Psoas muscle (tissue), 8 donors: ENCODE data around the gene STAC3. TPM values are rescaled to one million over a fixed set of nuclear protein-coding genes. Genes with fewer than 3 reads are reported as not detected.

ENCODE experiments used
- ATAC-seq, 4 donors: fragments of 200-7000 bp; cut with Tn5 transposase; one replicate each; pipeline ENCODE4 v1.9.1; 2020; ENCODE audit warnings: moderate library complexity in 3 of 4, mild to moderate bottlenecking in 2 of 4
- DNase-seq, 2 donors: peaks; one replicate each; pipeline ENCODE4 v3.0.0-alpha.2; 2020
- H3K27ac ChIP-seq: fragments of 200-600 bp; one replicate; pipeline ENCODE4 v1.8.0; 2022
- H3K27me3 ChIP-seq, 3 donors: fragments of 200-600 bp in 1 of 3; one replicate each; pipeline versions ENCODE4 v1.6.1 to v1.8.0; 2013 to 2022; ENCODE audit warnings: low read length in 2 of 3, mild to moderate bottlenecking in 2 of 3, moderate library complexity in 1 of 3; ENCODE audit not compliant: insufficient read depth in 3 of 3
- H3K36me3 ChIP-seq, 2 donors: fragments of 200-600 bp in 1 of 2; one replicate each; pipeline versions ENCODE4 v1.6.1 to v1.8.0; 2013 to 2022; ENCODE audit warnings: low read depth in 1 of 2, mild to moderate bottlenecking in 1 of 2, moderate library complexity in 1 of 2; ENCODE audit not compliant: insufficient read depth in 1 of 2
- H3K4me1 ChIP-seq: fragments of 200-600 bp; one replicate; pipeline ENCODE4 v1.8.0; 2022
- H3K4me3 ChIP-seq: fragments of 200-600 bp; one replicate; pipeline ENCODE4 v1.8.0; 2022; ENCODE audit warnings: mild to moderate bottlenecking
- H3K9me3 ChIP-seq: fragments of 200-600 bp; one replicate; pipeline ENCODE4 v1.8.0; 2022
- WGBS, 3 donors: extraction: QIAGEN DNeasy Blood & Tissue Kit; methylation state at CpG; one replicate each; pipeline versions ENCODE4 v1.1.6 to v1.1.7; 2013; 5-methylcytosine and 5-hydroxymethylcytosine counted together
- intact Hi-C, 2 donors: fragments of 100-400 bp; cut with DNase I; formaldehyde crosslinking; loops; one replicate each; pipeline versions ENCODE4 v1.11.0 to v1.14.2; 2022
- polyA plus RNA-seq, 3 donors: library from polyadenylated mRNA; stranded (reverse); fragments of 200-250 nt; gene quantifications; one replicate each; pipeline ENCODE4 v1.2.3, GENCODE V29; 2013
- total RNA-seq, 4 donors: library from RNA; stranded (reverse); fragmentation: NEBNext Ultra II Directional in 2 of 4; extraction: Animal tissue kit (Norgen Biotek cat#: 25700) in 2 of 4; gene quantifications; one replicate each; pipeline versions ENCODE4 v1.2.1 to v1.2.4, GENCODE V29; 2021 to 2023
- TF ChIP-seq, protein P1 (sequence below): fragments of 200-600 bp; IDR thresholded peaks from one replicate; pipeline ENCODE4 v1.8.0; 2022; ENCODE audit warnings: antibody characterized with exemption
- donor health status: healthy with polysubstance abuse.
- donor health status: DM: no; HTN: no; CAD: no; lungs with moderate emphysema.
- donor health status: Bipolar disorder and iron deficiency.
- donor health status: healthy.
- donor health status: DM: yes; HTN: yes; CAD: no.
- donor health status: DM: no; HTN: no; CAD: no.
- donor health status: DM: no; HTN: no; CAD: no.
- donor health status: DM: yes; HTN: yes; CAD: no.

Gene STAC3
- total and polyA plus RNA-seq, 7 donors, result 98.2 to 1,676 (median 868) TPM

DNA sequence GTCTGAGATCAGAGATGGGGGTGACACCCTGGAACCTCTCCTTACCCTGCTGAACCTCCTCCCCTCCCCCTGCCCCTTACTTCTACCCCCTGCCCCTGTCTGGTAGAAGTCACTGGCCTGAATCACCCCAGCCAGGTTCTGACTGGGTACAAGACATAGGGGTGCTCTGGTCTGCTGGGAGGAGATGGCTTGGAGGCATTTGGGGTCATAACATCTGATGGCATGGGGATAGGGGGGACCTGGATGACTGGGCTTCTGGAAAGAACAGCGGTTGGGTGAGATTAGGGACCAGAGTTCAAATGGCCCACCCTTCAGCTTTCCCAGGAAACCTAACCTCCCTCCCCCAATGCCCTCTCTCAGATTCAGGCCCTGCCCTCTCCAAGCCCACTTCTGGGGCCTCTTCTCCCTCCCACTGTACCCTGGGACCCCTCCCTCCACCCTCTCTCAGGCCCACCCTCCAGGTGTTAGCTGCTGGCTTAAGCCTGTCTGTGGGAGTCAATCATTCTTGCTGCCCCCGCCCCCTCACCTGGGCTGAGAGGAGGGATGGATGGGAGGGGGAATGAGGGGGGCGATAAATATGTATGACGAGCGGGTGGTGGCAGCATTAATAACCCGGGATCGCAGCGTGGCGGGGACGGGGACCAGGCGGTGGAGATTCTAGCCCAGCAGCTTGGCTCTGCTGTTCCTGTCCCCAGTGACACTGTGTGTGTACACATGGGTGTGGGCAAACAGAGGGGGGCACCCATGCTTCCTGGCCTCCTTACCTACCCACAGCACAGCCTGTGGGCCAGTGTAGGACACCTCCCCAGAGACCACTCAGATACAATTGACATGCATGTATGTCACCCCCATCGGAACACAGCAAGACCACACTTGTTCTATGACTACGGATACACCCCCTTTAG is 28.4 kb downstream of the STAC3 start:
- Histone ChIP-seq H3K27me3 (peaks cover 0 to 85% (median 20%) of the 10 kb centered on the region in 3 donors), H3K4me1 (no peaks in the 10 kb centered on the region), H3K36me3 (no peaks in the 10 kb centered on the region), H3K4me3 (no peak overlapping the region), H3K27ac (no peak overlapping the region), H3K9me3 (no peaks in the 10 kb centered on the region)
- 68 to 73% (median 71%) methylated on average over 9 to 13 of the region's 13 CpGs for WGBS, 3 donors
- TF ChIP-seq, protein P1, sequence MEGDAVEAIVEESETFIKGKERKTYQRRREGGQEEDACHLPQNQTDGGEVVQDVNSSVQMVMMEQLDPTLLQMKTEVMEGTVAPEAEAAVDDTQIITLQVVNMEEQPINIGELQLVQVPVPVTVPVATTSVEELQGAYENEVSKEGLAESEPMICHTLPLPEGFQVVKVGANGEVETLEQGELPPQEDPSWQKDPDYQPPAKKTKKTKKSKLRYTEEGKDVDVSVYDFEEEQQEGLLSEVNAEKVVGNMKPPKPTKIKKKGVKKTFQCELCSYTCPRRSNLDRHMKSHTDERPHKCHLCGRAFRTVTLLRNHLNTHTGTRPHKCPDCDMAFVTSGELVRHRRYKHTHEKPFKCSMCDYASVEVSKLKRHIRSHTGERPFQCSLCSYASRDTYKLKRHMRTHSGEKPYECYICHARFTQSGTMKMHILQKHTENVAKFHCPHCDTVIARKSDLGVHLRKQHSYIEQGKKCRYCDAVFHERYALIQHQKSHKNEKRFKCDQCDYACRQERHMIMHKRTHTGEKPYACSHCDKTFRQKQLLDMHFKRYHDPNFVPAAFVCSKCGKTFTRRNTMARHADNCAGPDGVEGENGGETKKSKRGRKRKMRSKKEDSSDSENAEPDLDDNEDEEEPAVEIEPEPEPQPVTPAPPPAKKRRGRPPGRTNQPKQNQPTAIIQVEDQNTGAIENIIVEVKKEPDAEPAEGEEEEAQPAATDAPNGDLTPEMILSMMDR, result no peak
- no peak for DNase-seq
- intact Hi-C loops, result no loop called here
- ATAC-seq, result no peak

DNA sequence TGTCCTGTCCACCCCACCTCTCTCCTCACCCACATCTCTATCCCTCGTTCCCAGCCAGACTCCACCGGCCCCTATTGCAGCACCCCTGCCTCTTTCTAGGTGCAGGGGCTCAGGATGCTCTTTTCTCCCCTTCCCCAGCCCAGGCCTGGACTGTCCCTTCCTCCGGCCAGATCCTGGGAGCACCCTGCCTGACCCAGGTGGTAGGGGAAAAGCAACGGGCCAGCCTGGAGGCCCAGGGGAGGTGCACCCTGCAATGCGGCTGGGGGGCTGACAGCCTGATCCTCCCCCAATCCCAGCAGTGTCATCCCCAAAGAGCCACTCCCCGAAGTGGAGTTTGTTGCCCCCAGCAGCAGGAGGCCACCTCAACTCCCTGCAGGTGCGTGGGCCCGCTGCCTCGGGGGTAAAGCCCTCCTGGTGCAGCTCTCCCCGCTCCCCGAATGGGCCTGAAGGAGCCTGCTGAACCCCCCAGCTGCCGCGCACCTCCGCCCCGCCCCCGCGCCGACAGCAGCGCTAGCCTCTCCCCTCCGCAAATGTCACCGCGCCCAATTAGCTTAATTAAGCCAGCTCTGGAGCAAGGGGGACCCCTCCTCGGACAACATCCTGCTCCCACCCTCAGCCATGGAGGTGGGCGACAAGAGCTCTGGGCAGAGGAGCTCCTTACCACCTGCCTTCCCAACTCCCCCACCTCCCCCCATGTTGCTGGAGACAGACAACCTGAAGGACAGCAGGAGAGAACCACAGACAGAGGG is 29.6 kb downstream of the STAC3 start:
- Histone ChIP-seq H3K27ac (no peak overlapping the region), H3K4me1 (peaks cover 6% of the 10 kb centered on the region), H3K36me3 (no peaks in the 10 kb centered on the region), H3K27me3 (peaks cover 0 to 86% (median 29%) of the 10 kb centered on the region in 3 donors), H3K9me3 (no peaks in the 10 kb centered on the region), H3K4me3 (no peak overlapping the region)
- no peak for ATAC-seq
- WGBS, 3 donors, result 46 to 60% (median 53%) methylated on average over 24 of the region's 24 CpGs
- TF ChIP-seq, protein P1, result no peak
- DNase-seq, result no peak
- intact Hi-C loops, result no loop called here

DNA sequence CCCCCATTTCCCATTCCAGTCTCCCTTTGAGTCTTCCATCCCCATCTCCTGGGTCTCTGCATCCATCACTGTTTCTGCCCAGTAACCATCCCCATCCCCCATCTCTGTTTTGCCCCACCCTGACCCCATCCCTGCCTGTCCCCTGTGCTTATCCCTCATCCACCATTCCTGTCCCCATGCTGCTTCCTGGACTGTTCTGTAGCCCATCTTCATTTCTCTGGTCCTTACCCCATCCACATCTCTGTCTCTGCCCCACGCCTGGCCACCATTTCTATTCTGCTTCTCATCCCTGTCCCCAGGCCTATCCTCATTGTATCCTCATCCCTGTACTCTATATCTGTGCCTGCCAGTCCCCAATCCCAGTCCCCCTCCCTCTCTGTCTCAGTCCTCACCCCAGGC is 30.2 kb downstream of the STAC3 start:
- TF ChIP-seq, protein P1, result no peak
- peaks cover 6% of the 10 kb centered on the region for H3K4me1 ChIP-seq
- H3K27me3 ChIP-seq, result peaks cover 0 to 87% (median 33%) of the 10 kb centered on the region in 3 donors
- intact Hi-C loops, result no loop called here
- no peaks in the 10 kb centered on the region for H3K36me3 ChIP-seq
- H3K27ac ChIP-seq, result no peak overlapping the region
- 75 to 88% (median 78%) methylated on average over 1 of the region's 1 CpG for WGBS, 3 donors
- H3K9me3 ChIP-seq, result no peaks in the 10 kb centered on the region
- no peak overlapping the region for H3K4me3 ChIP-seq
- ATAC-seq, result no peak
- no peak for DNase-seq

DNA sequence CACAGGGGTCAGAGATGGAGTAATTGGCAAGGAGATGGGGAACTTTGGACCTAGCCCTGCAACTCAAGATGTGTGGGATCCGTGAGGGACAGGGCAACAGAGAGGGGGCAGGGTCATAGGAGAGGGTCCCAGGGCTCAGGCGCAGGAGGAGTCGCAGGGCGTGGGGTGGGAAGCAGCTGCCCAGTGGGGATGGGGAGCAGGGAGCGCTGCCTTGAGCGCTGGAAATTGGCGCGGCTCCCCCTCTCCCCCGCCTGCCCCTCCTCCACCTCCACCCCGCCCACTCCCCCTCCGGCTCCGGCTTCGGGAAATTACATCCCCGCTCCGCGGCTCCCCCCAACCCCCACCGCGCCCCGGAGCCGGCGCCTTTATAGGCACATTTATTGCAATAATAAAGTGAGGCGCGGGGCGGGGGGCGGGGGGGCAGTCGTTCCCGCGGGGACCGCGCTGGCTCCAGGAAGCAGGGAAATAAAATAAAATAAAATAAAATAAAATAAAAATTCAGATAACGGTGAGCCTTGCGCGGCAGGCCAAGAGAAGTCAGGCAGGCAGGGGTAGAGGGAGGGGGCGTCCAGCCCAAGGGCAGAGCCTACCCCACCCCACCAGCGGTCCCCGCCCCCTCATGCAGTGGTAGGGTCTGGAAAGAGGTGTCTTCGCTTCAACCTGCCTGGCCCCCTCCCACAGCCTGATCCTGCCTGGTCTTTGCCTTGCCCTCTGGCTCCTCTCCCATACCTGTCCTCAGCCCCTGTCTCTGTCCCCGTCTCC is 30.8 kb downstream of the STAC3 start:
- intact Hi-C loops, result loop anchor here in 1 of 2 donors (10.0 kb wide), 1 partner anchor 245 kb away; no protein-coding TSS in a partner anchor
- ATAC-seq, result no peak
- Histone ChIP-seq H3K27me3 (peaks cover 0 to 87% (median 33%) of the 10 kb centered on the region in 3 donors), H3K36me3 (no peaks in the 10 kb centered on the region), H3K4me3 (no peak overlapping the region), H3K4me1 (peaks cover 6% of the 10 kb centered on the region), H3K9me3 (no peaks in the 10 kb centered on the region), H3K27ac (no peak overlapping the region)
- 13 to 24% (median 21%) methylated on average over 31 to 38 of the region's 38 CpGs for WGBS, 3 donors
- no peak for DNase-seq
- TF ChIP-seq, protein P1, result no peak
